Erythroblast (primary cell): ENCODE results near the gene PTPN13.

ENCODE experiments used
- GATA1 ChIP-seq: IDR thresholded peaks from 2 replicates; pipeline ENCODE4 v1.6.1; 2011; ENCODE audit warnings: low read depth, mild to moderate bottlenecking, control low read depth, low read length, moderate library complexity
- POLR2A ChIP-seq: IDR thresholded peaks from 2 replicates; pipeline ENCODE4 v1.6.1; 2011; ENCODE audit warnings: mild to moderate bottlenecking, low read length

DNA sequence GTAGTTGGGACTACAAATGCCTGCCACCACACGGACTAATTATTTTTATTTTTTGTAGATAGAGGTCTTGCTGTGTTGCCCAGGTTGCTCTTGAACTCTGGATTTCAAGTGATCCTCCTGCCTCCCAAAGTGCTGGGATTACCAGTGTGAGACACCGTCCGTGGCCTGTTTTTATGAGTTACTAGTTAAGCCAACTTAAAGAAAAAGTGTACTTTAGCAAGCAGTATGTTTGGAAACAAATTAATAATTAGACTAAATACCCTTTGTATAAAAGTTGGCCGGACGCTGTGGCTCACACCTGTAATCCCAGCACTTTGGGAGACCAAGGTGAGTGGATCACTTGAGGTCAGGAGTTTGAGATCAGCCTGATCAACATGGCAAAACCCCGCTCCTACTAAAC, 14.2 kb upstream of the PTPN13 start:
- no peak for TF ChIP-seq POLR2A
- TF ChIP-seq GATA1, result no peak
